Esophagus squamous epithelium (tissue), 5 donors: ENCODE measurements around the gene CIRBP. TPM values are rescaled to one million over a fixed set of nuclear protein-coding genes. Genes with fewer than 3 reads are reported as not detected.
A peak's percentile ranks its signal among the peaks of the same experiment; 100 is the strongest.

Experiments
- DNase-seq: peaks from one replicate; lab custom pipeline; 2025; lab: John Stamatoyannopoulos, UW
- H3K27ac ChIP-seq, 4 donors: fragments of 200-600 bp; sonication (generic); one replicate each; pipeline ENCODE4 v1.5.1; 2016 to 2019; ENCODE audit warnings: mild to moderate bottlenecking in 1 of 4
- H3K27me3 ChIP-seq, 4 donors: fragments of 200-600 bp; sonication (generic); 1 replicate in 3 of 4; 2 replicates in 1 of 4; pipeline versions ENCODE4 v1.5.1 to v1.6.0; 2017 to 2021; ENCODE audit warnings: antibody characterized with exemption in 1 of 4
- H3K36me3 ChIP-seq, 3 donors: fragments of 200-600 bp; sonication (generic); one replicate each; pipeline ENCODE4 v1.5.1; 2016 to 2019
- H3K4me1 ChIP-seq, 3 donors: fragments of 200-600 bp; sonication (generic); one replicate each; pipeline ENCODE4 v1.5.1; 2017 to 2019
- H3K4me3 ChIP-seq, 4 donors: fragments of 200-600 bp; sonication (generic); 1 replicate in 3 of 4; 2 replicates in 1 of 4; pipeline ENCODE4 v1.5.1; 2016 to 2019; ENCODE audit warnings: mild to moderate bottlenecking in 2 of 4, moderate library complexity in 1 of 4
- H3K9me3 ChIP-seq, 3 donors: fragments of 200-600 bp; sonication (generic); one replicate each; pipeline ENCODE4 v1.5.1; 2016 to 2019
- CTCF ChIP-seq, 6 experiments: fragments of 450-650 bp in 4 of 6; fragments of 200-600 bp in 2 of 6; sonication (generic) in 2 of 6; IDR thresholded peaks; one replicate each; pipeline ENCODE4 v1.5.1; 2016 to 2019; ENCODE audit warnings: antibody characterized with exemption in 6 of 6, mild to moderate bottlenecking in 4 of 6, moderate library complexity in 4 of 6
- POLR2A ChIP-seq, 4 donors: fragments of 450-650 bp; IDR thresholded peaks; one replicate each; pipeline ENCODE4 v1.6.1; 2017; ENCODE audit warnings: antibody characterized with exemption in 4 of 4, mild to moderate bottlenecking in 4 of 4, moderate library complexity in 3 of 4
- WGBS, 2 donors: methylation state at CpG; one replicate each; pipeline ENCODE4 v1.1.5; 2018; 5-methylcytosine and 5-hydroxymethylcytosine counted together
- intact Hi-C: fragments of 100-400 bp; cut with DNase I; formaldehyde crosslinking; loops from one replicate; pipeline ENCODE4 v1.15.0; 2022
- total RNA-seq, 4 donors: library from RNA; depleted of rRNA; stranded (reverse); fragments of >200 nt; gene quantifications; one replicate each; pipeline ENCODE4 v1.1.0, GENCODE V29; 2016
- donor health status: DM: yes; HTN: yes; CAD: no.

CIRBP gene
- total RNA-seq, 4 donors from 2014 or later, result 116 to 415 (median 238) TPM

DNA sequence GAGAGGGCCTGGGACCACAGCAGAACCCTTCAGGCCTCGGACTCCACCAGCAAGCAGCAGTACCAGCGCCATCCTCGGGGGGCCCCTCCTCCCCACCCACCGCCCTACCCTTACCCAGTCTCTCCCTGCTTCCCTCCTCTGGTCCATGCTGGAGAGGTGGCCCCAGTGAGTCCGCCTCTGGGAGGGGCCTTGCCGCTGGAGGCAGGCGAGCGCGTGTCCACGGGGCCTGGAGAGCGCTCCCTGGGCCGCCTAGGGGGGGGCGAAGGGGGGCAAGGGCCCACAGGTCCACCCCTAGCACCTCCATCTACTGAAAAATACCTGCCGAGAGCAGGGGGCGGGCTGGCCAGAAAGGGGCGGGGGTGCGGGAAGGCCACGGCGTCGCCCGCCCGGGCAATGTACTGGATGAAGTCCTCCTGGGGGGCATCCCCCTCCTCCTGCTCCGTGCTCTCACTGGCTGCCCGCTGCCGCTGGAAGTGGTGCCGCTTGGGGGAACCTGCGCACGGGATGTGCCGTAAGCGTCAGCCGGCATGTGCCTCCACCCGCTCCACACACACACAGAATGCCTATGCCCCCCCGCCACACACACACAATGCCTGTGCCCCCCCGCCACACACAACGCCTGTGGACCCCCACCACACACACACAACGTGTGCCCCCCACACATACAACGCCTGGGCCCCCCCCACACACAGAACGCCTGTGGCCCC is 38.2 kb upstream of the CIRBP start:
- Histone ChIP-seq H3K9me3 (no peaks in the 10 kb centered on the region), H3K27ac (no peak overlapping the region), H3K27me3 (no peaks in the 10 kb centered on the region), H3K4me1 (peaks cover 17 to 50% (median 18%) of the 10 kb centered on the region in 3 donors), H3K36me3 (peaks cover 17 to 29% (median 19%) of the 10 kb centered on the region in 3 donors), H3K4me3 (no peak overlapping the region)
- WGBS, 2 donors, result 80% methylated on average over 7 of the region's 38 CpGs; no CpG with 5 or more reads in 1 of the 2 donors
- intact Hi-C loops, result no loop called here
- TF ChIP-seq POLR2A (IDR thresholded peaks at IDR 0.05) (no peak), CTCF (IDR thresholded peaks at IDR 0.05) (no peak)
- no peak for DNase-seq

- no peak for DNase-seq
- WGBS, 2 donors, result 55 to 61% methylated on average over 5 to 8 of the region's 15 CpGs
- H3K27ac ChIP-seq, result peak overlapping the region; percentile 46 to 66 (median 54)
- intact Hi-C loops, result no loop called here
- no peak for TF ChIP-seq POLR2A (IDR thresholded peaks at IDR 0.05)
- no peak for TF ChIP-seq CTCF (IDR thresholded peaks at IDR 0.05)
- no peak overlapping the region for H3K4me3 ChIP-seq
- peaks cover 12 to 19% (median 12%) of the 10 kb centered on the region in 3 donors for H3K36me3 ChIP-seq
- H3K27me3 ChIP-seq, result peaks cover 0 to 7% (median 0%) of the 10 kb centered on the region in 4 donors
- H3K9me3 ChIP-seq, result no peaks in the 10 kb centered on the region
- H3K4me1 ChIP-seq, result peaks cover 23 to 60% (median 29%) of the 10 kb centered on the region in 3 donors
These were observed 37.1 kb upstream of the CIRBP start for GRCh38 chr19:1231729-1232637.

- Histone ChIP-seq H3K27me3 (peaks cover 0 to 13% (median 0%) of the 10 kb centered on the region in 4 donors), H3K27ac (peak overlapping the region; percentile 46 to 66 (median 54)), H3K4me1 (peaks cover 27 to 66% (median 36%) of the 10 kb centered on the region in 3 donors), H3K9me3 (no peaks in the 10 kb centered on the region), H3K4me3 (no peak overlapping the region), H3K36me3 (peaks cover 5 to 12% (median 6%) of the 10 kb centered on the region in 3 donors)
- no peak for DNase-seq
- no CpG with 5 or more reads among the region's 15 CpGs for WGBS, 2 donors
- TF ChIP-seq CTCF (IDR thresholded peaks at IDR 0.05), result no peak
- TF ChIP-seq POLR2A (IDR thresholded peaks at IDR 0.05), result no peak
- intact Hi-C loops, result no loop called here
These were observed 36.5 kb upstream of the CIRBP start for GRCh38 chr19:1232652-1233072.

- H3K4me1 ChIP-seq, result peaks cover 29 to 70% (median 41%) of the 10 kb centered on the region in 3 donors
- no peak for DNase-seq
- no peak overlapping the region for H3K4me3 ChIP-seq
- 20 to 50% methylated on average over 1 to 2 of the region's 24 CpGs for WGBS, 2 donors
- peak overlapping the region in 3 of 4 donors; percentile 25 to 66 (median 61) for H3K27ac ChIP-seq
- H3K9me3 ChIP-seq, result no peaks in the 10 kb centered on the region
- peaks cover 0 to 13% (median 0%) of the 10 kb centered on the region in 4 donors for H3K27me3 ChIP-seq
- intact Hi-C loops, result no loop called here
- peaks cover 0 to 7% (median under 1%) of the 10 kb centered on the region in 3 donors for H3K36me3 ChIP-seq
- TF ChIP-seq CTCF (IDR thresholded peaks at IDR 0.05) (no peak), POLR2A (IDR thresholded peaks at IDR 0.05) (no peak)
These were observed 35.9 kb upstream of the CIRBP start for GRCh38 chr19:1233115-1233667.
